ENCODE results near the gene FSTL5. TPM values are rescaled to one million over a fixed set of nuclear protein-coding genes. Genes with fewer than 3 reads are reported as not detected.

Gene FSTL5
- total and polyA plus RNA-seq, 2 experiments from 2014 or later = 0.06 to 0.49 TPM

DNA sequence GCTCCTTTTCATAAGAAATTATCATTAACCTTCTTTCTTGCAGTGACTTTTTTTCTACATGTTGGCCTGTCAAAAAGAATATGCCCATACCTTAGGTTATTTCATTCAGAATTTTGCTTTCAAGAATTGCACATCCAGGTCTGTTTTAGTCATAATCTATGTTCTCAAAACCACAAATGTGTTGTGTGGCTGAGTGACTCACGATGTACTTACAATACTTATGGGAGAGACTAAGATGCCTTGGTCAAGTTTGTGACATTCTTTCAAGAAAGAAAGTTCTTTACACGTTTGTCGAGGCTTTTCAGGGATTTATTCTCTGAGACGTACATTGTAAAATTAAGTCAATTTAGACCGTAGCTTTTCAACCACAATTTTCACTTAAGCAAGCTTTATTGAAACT, 396.7 kb downstream of the FSTL5 start:
- no peaks in the 10 kb centered on the region for H3F3A ChIP-seq (replicated peaks; ENCODE audit: low read depth)
- Mint-ChIP-seq H3K9me3 (no peaks in the 10 kb centered on the region), H3K27ac (no peak overlapping the region), H3K4me1 (peaks cover 6% of the 10 kb centered on the region; the same call in 2 of the 3 replicates), H3K4me3 (no peak overlapping the region), H3K36me3 (ENCODE audit: low read depth) (no peaks in the 10 kb centered on the region), H3K27me3 (ENCODE audit: insufficient read depth, low read depth, poor library complexity) (no peaks in the 10 kb centered on the region)
- H4K20me1 ChIP-seq (replicated peaks; ENCODE audit: insufficient read depth) = no peaks in the 10 kb centered on the region
- no peaks in the 10 kb centered on the region for H3K9me2 ChIP-seq (ENCODE audit: insufficient read depth)
- H3K4me1 ChIP-seq (ENCODE audit: insufficient read depth) = peaks cover 8% of the 10 kb centered on the region
- TF ChIP-seq CREB1 (CRISPR knock-in tag; IDR thresholded peaks at IDR 0.05; ENCODE audit: low read depth) (no peak), ZNF114 (CRISPR knock-in tag; IDR thresholded peaks at IDR 0.05) (no peak), STAT1 (IDR thresholded peaks at IDR 0.05; ENCODE audit: unreplicated experiment) (no peak), ZNF331 (CRISPR knock-in tag; IDR thresholded peaks at IDR 0.05; ENCODE audit: low read depth) (no peak), JUNB (IDR thresholded peaks at IDR 0.05; ENCODE audit: unreplicated experiment) (no peak), EZH2 (IDR thresholded peaks at IDR 0.05; ENCODE audit: low read depth, unreplicated experiment) (no peak), POLR2AphosphoS5 (IDR thresholded peaks at IDR 0.05; ENCODE audit: low read depth) (no peak)
- TF ChIP-seq, protein P1, sequence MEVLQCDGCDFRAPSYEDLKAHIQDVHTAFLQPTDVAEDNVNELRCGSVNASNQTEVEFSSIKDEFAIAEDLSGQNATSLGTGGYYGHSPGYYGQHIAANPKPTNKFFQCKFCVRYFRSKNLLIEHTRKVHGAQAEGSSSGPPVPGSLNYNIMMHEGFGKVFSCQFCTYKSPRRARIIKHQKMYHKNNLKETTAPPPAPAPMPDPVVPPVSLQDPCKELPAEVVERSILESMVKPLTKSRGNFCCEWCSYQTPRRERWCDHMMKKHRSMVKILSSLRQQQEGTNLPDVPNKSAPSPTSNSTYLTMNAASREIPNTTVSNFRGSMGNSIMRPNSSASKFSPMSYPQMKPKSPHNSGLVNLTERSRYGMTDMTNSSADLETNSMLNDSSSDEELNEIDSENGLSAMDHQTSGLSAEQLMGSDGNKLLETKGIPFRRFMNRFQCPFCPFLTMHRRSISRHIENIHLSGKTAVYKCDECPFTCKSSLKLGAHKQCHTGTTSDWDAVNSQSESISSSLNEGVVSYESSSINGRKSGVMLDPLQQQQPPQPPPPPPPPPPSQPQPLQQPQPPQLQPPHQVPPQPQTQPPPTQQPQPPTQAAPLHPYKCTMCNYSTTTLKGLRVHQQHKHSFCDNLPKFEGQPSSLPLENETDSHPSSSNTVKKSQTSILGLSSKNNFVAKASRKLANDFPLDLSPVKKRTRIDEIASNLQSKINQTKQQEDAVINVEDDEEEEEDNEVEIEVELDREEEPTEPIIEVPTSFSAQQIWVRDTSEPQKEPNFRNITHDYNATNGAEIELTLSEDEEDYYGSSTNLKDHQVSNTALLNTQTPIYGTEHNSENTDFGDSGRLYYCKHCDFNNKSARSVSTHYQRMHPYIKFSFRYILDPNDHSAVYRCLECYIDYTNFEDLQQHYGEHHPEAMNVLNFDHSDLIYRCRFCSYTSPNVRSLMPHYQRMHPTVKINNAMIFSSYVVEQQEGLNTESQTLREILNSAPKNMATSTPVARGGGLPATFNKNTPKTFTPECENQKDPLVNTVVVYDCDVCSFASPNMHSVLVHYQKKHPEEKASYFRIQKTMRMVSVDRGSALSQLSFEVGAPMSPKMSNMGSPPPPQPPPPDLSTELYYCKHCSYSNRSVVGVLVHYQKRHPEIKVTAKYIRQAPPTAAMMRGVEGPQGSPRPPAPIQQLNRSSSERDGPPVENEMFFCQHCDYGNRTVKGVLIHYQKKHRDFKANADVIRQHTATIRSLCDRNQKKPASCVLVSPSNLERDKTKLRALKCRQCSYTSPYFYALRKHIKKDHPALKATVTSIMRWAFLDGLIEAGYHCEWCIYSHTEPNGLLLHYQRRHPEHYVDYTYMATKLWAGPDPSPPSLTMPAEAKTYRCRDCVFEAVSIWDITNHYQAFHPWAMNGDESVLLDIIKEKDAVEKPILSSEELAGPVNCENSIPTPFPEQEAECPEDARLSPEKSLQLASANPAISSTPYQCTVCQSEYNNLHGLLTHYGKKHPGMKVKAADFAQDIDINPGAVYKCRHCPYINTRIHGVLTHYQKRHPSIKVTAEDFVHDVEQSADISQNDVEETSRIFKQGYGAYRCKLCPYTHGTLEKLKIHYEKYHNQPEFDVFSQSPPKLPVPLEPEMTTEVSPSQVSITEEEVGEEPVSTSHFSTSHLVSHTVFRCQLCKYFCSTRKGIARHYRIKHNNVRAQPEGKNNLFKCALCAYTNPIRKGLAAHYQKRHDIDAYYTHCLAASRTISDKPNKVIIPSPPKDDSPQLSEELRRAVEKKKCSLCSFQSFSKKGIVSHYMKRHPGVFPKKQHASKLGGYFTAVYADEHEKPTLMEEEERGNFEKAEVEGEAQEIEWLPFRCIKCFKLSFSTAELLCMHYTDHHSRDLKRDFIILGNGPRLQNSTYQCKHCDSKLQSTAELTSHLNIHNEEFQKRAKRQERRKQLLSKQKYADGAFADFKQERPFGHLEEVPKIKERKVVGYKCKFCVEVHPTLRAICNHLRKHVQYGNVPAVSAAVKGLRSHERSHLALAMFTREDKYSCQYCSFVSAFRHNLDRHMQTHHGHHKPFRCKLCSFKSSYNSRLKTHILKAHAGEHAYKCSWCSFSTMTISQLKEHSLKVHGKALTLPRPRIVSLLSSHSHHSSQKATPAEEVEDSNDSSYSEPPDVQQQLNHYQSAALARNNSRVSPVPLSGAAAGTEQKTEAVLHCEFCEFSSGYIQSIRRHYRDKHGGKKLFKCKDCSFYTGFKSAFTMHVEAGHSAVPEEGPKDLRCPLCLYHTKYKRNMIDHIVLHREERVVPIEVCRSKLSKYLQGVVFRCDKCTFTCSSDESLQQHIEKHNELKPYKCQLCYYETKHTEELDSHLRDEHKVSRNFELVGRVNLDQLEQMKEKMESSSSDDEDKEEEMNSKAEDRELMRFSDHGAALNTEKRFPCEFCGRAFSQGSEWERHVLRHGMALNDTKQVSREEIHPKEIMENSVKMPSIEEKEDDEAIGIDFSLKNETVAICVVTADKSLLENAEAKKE (CRISPR knock-in tag; IDR thresholded peaks at IDR 0.05) = no peak
- TF ChIP-seq, protein P2, sequence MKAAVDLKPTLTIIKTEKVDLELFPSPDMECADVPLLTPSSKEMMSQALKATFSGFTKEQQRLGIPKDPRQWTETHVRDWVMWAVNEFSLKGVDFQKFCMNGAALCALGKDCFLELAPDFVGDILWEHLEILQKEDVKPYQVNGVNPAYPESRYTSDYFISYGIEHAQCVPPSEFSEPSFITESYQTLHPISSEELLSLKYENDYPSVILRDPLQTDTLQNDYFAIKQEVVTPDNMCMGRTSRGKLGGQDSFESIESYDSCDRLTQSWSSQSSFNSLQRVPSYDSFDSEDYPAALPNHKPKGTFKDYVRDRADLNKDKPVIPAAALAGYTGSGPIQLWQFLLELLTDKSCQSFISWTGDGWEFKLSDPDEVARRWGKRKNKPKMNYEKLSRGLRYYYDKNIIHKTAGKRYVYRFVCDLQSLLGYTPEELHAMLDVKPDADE (IDR thresholded peaks at IDR 0.05) = no peak
- TF ChIP-seq, protein P3, sequence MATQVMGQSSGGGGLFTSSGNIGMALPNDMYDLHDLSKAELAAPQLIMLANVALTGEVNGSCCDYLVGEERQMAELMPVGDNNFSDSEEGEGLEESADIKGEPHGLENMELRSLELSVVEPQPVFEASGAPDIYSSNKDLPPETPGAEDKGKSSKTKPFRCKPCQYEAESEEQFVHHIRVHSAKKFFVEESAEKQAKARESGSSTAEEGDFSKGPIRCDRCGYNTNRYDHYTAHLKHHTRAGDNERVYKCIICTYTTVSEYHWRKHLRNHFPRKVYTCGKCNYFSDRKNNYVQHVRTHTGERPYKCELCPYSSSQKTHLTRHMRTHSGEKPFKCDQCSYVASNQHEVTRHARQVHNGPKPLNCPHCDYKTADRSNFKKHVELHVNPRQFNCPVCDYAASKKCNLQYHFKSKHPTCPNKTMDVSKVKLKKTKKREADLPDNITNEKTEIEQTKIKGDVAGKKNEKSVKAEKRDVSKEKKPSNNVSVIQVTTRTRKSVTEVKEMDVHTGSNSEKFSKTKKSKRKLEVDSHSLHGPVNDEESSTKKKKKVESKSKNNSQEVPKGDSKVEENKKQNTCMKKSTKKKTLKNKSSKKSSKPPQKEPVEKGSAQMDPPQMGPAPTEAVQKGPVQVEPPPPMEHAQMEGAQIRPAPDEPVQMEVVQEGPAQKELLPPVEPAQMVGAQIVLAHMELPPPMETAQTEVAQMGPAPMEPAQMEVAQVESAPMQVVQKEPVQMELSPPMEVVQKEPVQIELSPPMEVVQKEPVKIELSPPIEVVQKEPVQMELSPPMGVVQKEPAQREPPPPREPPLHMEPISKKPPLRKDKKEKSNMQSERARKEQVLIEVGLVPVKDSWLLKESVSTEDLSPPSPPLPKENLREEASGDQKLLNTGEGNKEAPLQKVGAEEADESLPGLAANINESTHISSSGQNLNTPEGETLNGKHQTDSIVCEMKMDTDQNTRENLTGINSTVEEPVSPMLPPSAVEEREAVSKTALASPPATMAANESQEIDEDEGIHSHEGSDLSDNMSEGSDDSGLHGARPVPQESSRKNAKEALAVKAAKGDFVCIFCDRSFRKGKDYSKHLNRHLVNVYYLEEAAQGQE (IDR thresholded peaks at IDR 0.05; ENCODE audit: unreplicated experiment) = no peak
- DNase-seq (ENCODE audit: low spot score) (no peak), ATAC-seq (no peak)
- H2AFZ ChIP-seq = no peak overlapping the region
- no peaks in the 10 kb centered on the region for H3K79me2 ChIP-seq (replicated peaks; ENCODE audit: insufficient read depth)
- no peaks in the 10 kb centered on the region for H3K36me3 ChIP-seq (ENCODE audit: insufficient read depth)
- H3K4me2 ChIP-seq = no peak overlapping the region
- H3K27ac ChIP-seq (ENCODE audit: low read depth) = no peak overlapping the region
- no peak overlapping the region for H3K4me3 ChIP-seq
- H3K27me3 ChIP-seq (ENCODE audit: insufficient read depth) = no peaks in the 10 kb centered on the region
